H9 (cell line): ENCODE measurements around the gene XG. TPM values are rescaled to one million over a fixed set of nuclear protein-coding genes. Genes with fewer than 3 reads are reported as not detected.

Experiments used
- DNase-seq: peaks from one replicate; pipeline ENCODE4 v3.0.0-alpha.2; 2017
- H2AFZ ChIP-seq: one replicate; pipeline ENCODE4 v1.6.1; 2013; ENCODE audit warnings: mild to moderate bottlenecking, low read length, control low read depth, moderate library complexity
- H2AK5ac ChIP-seq: 2 replicates; pipeline ENCODE4 v1.6.1; 2013; ENCODE audit warnings: low read length, control low read depth, mixed read lengths; ENCODE audit not compliant: insufficient read length
- H2BK120ac ChIP-seq: one replicate; pipeline ENCODE4 v1.6.1; 2013; ENCODE audit warnings: low read depth, mild to moderate bottlenecking, low read length, control low read depth, inconsistent platforms; ENCODE audit not compliant: poor library complexity, severe bottlenecking
- H2BK12ac ChIP-seq: 2 replicates; pipeline ENCODE4 v1.6.1; 2013; ENCODE audit warnings: low read length, control low read depth, mixed read lengths, low read depth; ENCODE audit not compliant: insufficient read length
- H2BK15ac ChIP-seq: 2 replicates; pipeline ENCODE4 v1.6.1; 2013; ENCODE audit warnings: low read depth, low read length, control low read depth
- H2BK20ac ChIP-seq: one replicate; pipeline ENCODE4 v1.6.1; 2013; ENCODE audit warnings: low read depth, mild to moderate bottlenecking, low read length, control low read depth, inconsistent platforms; ENCODE audit not compliant: poor library complexity, severe bottlenecking
- H2BK5ac ChIP-seq: 2 replicates; pipeline ENCODE4 v1.6.1; 2013; ENCODE audit warnings: low read length, control low read depth, mixed read lengths; ENCODE audit not compliant: insufficient read length
- H3K14ac ChIP-seq: 2 replicates; pipeline ENCODE4 v1.6.1; 2013; ENCODE audit warnings: low read length, control low read depth; ENCODE audit not compliant: insufficient read depth
- H3K18ac ChIP-seq: 2 replicates; pipeline ENCODE4 v1.6.1; 2013; ENCODE audit warnings: low read depth, mild to moderate bottlenecking, mixed read lengths, low read length, control low read depth; ENCODE audit not compliant: insufficient read length
- H3K23ac ChIP-seq: 2 replicates; pipeline ENCODE4 v1.6.1; 2013; ENCODE audit warnings: low read length, control low read depth, mixed read lengths, low read depth; ENCODE audit not compliant: insufficient read length
- H3K23me2 ChIP-seq: 2 replicates; pipeline ENCODE4 v1.6.1; 2013; ENCODE audit warnings: low read depth, mild to moderate bottlenecking, mixed read lengths, low read length, control low read depth; ENCODE audit not compliant: insufficient read length, poor library complexity, severe bottlenecking
- H3K27ac ChIP-seq: 2 replicates; pipeline ENCODE4 v1.5.1; 2013; ENCODE audit warnings: low read length, control low read depth, mixed read lengths, low read depth; ENCODE audit not compliant: insufficient read length
- H3K27me3 ChIP-seq: 2 replicates; pipeline ENCODE4 v1.6.1; 2013; ENCODE audit warnings: low read length, control low read depth, inconsistent platforms; ENCODE audit not compliant: insufficient read depth
- H3K4ac ChIP-seq: 2 replicates; pipeline ENCODE4 v1.6.1; 2013; ENCODE audit warnings: low read depth, mild to moderate bottlenecking, control low read depth, inconsistent platforms, low read length, moderate library complexity
- H3K4me1 ChIP-seq: 2 replicates; pipeline ENCODE4 v1.6.1; 2013; ENCODE audit warnings: low read length, control low read depth, inconsistent platforms; ENCODE audit not compliant: insufficient read depth
- H3K4me2 ChIP-seq: 2 replicates; pipeline ENCODE4 v1.6.1; 2013; ENCODE audit warnings: low read length, control low read depth, mixed read lengths; ENCODE audit not compliant: insufficient read length, insufficient read depth
- H3K56ac ChIP-seq: 2 replicates; pipeline ENCODE4 v1.6.1; 2013; ENCODE audit warnings: low read depth, mild to moderate bottlenecking, mixed read lengths, low read length, control low read depth; ENCODE audit not compliant: insufficient read length
- H3K79me1 ChIP-seq: 2 replicates; pipeline ENCODE4 v1.6.1; 2013; ENCODE audit warnings: low read depth, mild to moderate bottlenecking, moderate library complexity, low read length, control low read depth, inconsistent platforms; ENCODE audit not compliant: insufficient read depth, poor library complexity, severe bottlenecking
- H3K79me2 ChIP-seq: 2 replicates; pipeline ENCODE4 v1.6.1; 2013; ENCODE audit warnings: low read length, control low read depth, inconsistent platforms; ENCODE audit not compliant: insufficient read depth
- H3K9ac ChIP-seq: 2 replicates; pipeline ENCODE4 v1.6.1; 2013; ENCODE audit warnings: low read length, control low read depth, mixed read lengths; ENCODE audit not compliant: insufficient read length; ENCODE audit errors: extremely low read depth
- H3K9me3 ChIP-seq: one replicate; pipeline ENCODE4 v1.6.1; 2013; ENCODE audit warnings: low read depth, low read length, inconsistent platforms; ENCODE audit not compliant: control insufficient read depth
- H3T11ph ChIP-seq: one replicate; pipeline ENCODE4 v1.6.1; 2013; ENCODE audit warnings: mild to moderate bottlenecking, low read length, control low read depth, inconsistent platforms
- H4K20me1 ChIP-seq: one replicate; pipeline ENCODE4 v1.6.1; 2013; ENCODE audit not compliant: control insufficient read depth, insufficient read length, insufficient read depth
- H4K5ac ChIP-seq: 2 replicates; pipeline ENCODE4 v1.6.1; 2013; ENCODE audit warnings: low read depth, mild to moderate bottlenecking, mixed read lengths, low read length, control low read depth; ENCODE audit not compliant: insufficient read length
- H4K8ac ChIP-seq: replicated peaks from 2 replicates; pipeline ENCODE4 v1.6.1; 2013; ENCODE audit warnings: low read length, control low read depth, mixed read lengths, low read depth; ENCODE audit not compliant: insufficient read length
- H4K91ac ChIP-seq: 2 replicates; pipeline ENCODE4 v1.6.1; 2013; ENCODE audit warnings: low read depth, mild to moderate bottlenecking, moderate library complexity, mixed read lengths, low read length, control low read depth; ENCODE audit not compliant: insufficient read length
- H3K27ac Mint-ChIP-seq, 3 experiments: 2 replicates in 2 of 3; 3 replicates in 1 of 3; pipeline ENCODE4 v1.8.0; 2020 to 2021; ENCODE audit warnings: mixed read lengths in 3 of 3, mild to moderate bottlenecking in 1 of 3, moderate library complexity in 1 of 3
- H3K27me3 Mint-ChIP-seq: 2 replicates; pipeline ENCODE4 v1.8.0; 2021; ENCODE audit warnings: low read depth, mild to moderate bottlenecking, moderate library complexity, mixed read lengths
- H3K36me3 Mint-ChIP-seq, 3 experiments: 2 replicates in 2 of 3; 3 replicates in 1 of 3; pipeline ENCODE4 v1.8.0; 2020 to 2021; ENCODE audit warnings: low read depth in 3 of 3, mixed read lengths in 3 of 3; ENCODE audit not compliant: insufficient read depth in 1 of 3
- H3K4me1 Mint-ChIP-seq, 2 experiments: 2 replicates each; pipeline ENCODE4 v1.8.0; 2020; ENCODE audit warnings: mixed read lengths in 2 of 2
- H3K4me3 Mint-ChIP-seq, 2 experiments: 2 replicates in 1 of 2; 3 replicates in 1 of 2; pipeline ENCODE4 v1.8.0; 2020 to 2021; ENCODE audit warnings: mild to moderate bottlenecking in 2 of 2, mixed read lengths in 2 of 2, moderate library complexity in 1 of 2
- H3K9me3 Mint-ChIP-seq, 2 experiments: 2 replicates in 1 of 2; 3 replicates in 1 of 2; pipeline ENCODE4 v1.8.0; 2020; ENCODE audit warnings: mild to moderate bottlenecking in 2 of 2, mixed read lengths in 2 of 2, moderate library complexity in 1 of 2
- CTCF ChIP-seq: fragments of 200-600 bp; sonication (generic); conservative IDR thresholded peaks from 3 replicates; pipeline ENCODE4 v1.8.0; 2021; ENCODE audit warnings: antibody characterized with exemption, mild to moderate bottlenecking
- WGBS: extraction: QIAGEN DNeasy Blood & Tissue Kit; methylation state at CpG from one replicate; pipeline ENCODE4 v1.1.7; 2013; ENCODE audit warnings: missing lambda C conversion rate, low lambda C conversion rate, mixed read lengths; ENCODE audit not compliant: insufficient read length; ENCODE audit errors: extremely low coverage; 5-methylcytosine and 5-hydroxymethylcytosine counted together
- total RNA-seq: library from RNA; stranded (reverse); gene quantifications from 2 replicates; pipeline ENCODE4 v1.2.1, GENCODE V29; 2021

XG gene
- total RNA-seq, 1 experiment from 2014 or later = 1.1 TPM

GRCh38 chrX:2719774-2720447, 31.9 kb upstream of the XG start:
- DNase-seq = no peak
- no peak overlapping the region for H3K27ac Mint-ChIP-seq
- peaks cover 42 to 69% (median 55%) of the 10 kb centered on the region in 3 experiments for H3K36me3 Mint-ChIP-seq
- WGBS = no CpG with 5 or more reads among the region's 10 CpGs
- no peak overlapping the region for H3K14ac ChIP-seq
- no peak overlapping the region for H3K56ac ChIP-seq
- H4K20me1 ChIP-seq = no peaks in the 10 kb centered on the region
- H4K91ac ChIP-seq = no peak overlapping the region
- H2AK5ac ChIP-seq = no peak overlapping the region
- H3K27me3 Mint-ChIP-seq = no peaks in the 10 kb centered on the region
- H3K4me3 Mint-ChIP-seq = no peak overlapping the region
- no peak for TF ChIP-seq CTCF
- no peak overlapping the region for H3T11ph ChIP-seq
- no peak overlapping the region for H2AFZ ChIP-seq
- no peaks in the 10 kb centered on the region for H3K4me1 ChIP-seq
- no peaks in the 10 kb centered on the region for H3K79me1 ChIP-seq
- no peak overlapping the region for H2BK120ac ChIP-seq
- 0 out of 4 replicates have a peak, but pooled peaks cover 0 to 2% of the 10 kb centered on the region in 2 experiments for H3K4me1 Mint-ChIP-seq
- H3K23me2 ChIP-seq = no peaks in the 10 kb centered on the region
- H3K79me2 ChIP-seq = no peaks in the 10 kb centered on the region
- no peak overlapping the region for H3K4me2 ChIP-seq
- no peak overlapping the region for H4K5ac ChIP-seq
- H2BK12ac ChIP-seq = no peak overlapping the region
- H3K9me3 Mint-ChIP-seq = peaks cover 0 to 3% of the 10 kb centered on the region in 2 experiments; a peak in 2 of 5 replicates
- H3K18ac ChIP-seq = no peak overlapping the region
- H3K27me3 ChIP-seq = no peaks in the 10 kb centered on the region
- no peak overlapping the region for H3K4ac ChIP-seq
- H3K23ac ChIP-seq = no peak overlapping the region
- H2BK20ac ChIP-seq = no peak overlapping the region
- no peak overlapping the region for H3K27ac ChIP-seq
- no peak overlapping the region for H2BK5ac ChIP-seq
- H3K9ac ChIP-seq = no peak overlapping the region
- H4K8ac ChIP-seq = no peak overlapping the region
- no peaks in the 10 kb centered on the region for H3K9me3 ChIP-seq
- no peak overlapping the region for H2BK15ac ChIP-seq
